ENCODE data around the gene GRM5.

- TF ChIP-seq CTCF (IDR thresholded peaks at IDR 0.05; ENCODE audit: low read depth, low read length), result no peak
- no peak for TF ChIP-seq EZH2phosphoT487 (IDR thresholded peaks at IDR 0.05; ENCODE audit: low read depth)
Measured at GRCh38 chr11:88494848-88495247, 570.9 kb downstream of the GRM5 start.
